Activated naive CD4-positive, alpha-beta T cell treated with anti-CD3 and anti-CD28 coated beads, Interleukin-2, amount 50 U/mL, for 72 hours (primary cell): ENCODE data around the gene ZNF275. TPM values are rescaled to one million over a fixed set of nuclear protein-coding genes. Genes with fewer than 3 reads are reported as not detected.
"Not testable (repeated sequence)": the region's sequence is repeated elsewhere in the genome, so short reads cannot be mapped to it uniquely, and the experiment has no call there.

ENCODE experiments used
- ATAC-seq, 2 donors: fragments of 150-1000 bp; cut with Tn5 transposase; 2 replicates each; pipeline ENCODE4 v1.10.0; 2021; ENCODE audit warnings: mild to moderate bottlenecking in 2 of 2, moderate library complexity in 2 of 2
- DNase-seq, 2 donors: peaks; one replicate each; pipeline ENCODE4 v3.0.0; 2021 to 2022; ENCODE audit warnings: low spot score in 2 of 2
- H3K27ac Mint-ChIP-seq, 2 donors: one replicate each; pipeline ENCODE4 v1.8.0; 2022; ENCODE audit warnings: mild to moderate bottlenecking in 2 of 2, mixed read lengths in 2 of 2
- H3K36me3 Mint-ChIP-seq, 2 donors: one replicate each; pipeline ENCODE4 v1.8.0; 2022; ENCODE audit warnings: mixed read lengths in 2 of 2
- H3K9me3 Mint-ChIP-seq, 2 donors: one replicate each; pipeline ENCODE4 v1.8.0; 2022; ENCODE audit warnings: mixed read lengths in 2 of 2
- total RNA-seq, 2 donors: library from RNA; stranded (reverse); gene quantifications; one replicate each; pipeline ENCODE4 v1.2.3, GENCODE V29; 2022

Gene ZNF275, protein sequence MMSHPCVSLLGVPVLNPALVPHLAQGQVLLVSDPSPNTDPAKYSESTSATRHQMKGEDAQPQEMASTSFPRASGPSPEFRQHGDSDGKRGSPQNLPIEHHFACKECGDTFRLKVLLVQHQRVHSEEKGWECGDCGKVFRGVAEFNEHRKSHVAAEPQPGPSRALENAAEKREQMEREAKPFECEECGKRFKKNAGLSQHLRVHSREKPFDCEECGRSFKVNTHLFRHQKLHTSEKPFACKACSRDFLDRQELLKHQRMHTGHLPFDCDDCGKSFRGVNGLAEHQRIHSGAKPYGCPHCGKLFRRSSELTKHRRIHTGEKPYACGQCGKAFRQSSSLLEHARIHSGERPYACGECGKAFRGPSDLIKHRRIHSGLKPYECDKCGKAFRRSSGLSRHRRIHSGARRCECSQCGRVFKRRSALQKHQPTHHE
- total RNA-seq, result 10 to 100 TPM in 1 of 2 donors, 1 to 10 TPM in 1; 8.8 to 24.1 TPM

DNA sequence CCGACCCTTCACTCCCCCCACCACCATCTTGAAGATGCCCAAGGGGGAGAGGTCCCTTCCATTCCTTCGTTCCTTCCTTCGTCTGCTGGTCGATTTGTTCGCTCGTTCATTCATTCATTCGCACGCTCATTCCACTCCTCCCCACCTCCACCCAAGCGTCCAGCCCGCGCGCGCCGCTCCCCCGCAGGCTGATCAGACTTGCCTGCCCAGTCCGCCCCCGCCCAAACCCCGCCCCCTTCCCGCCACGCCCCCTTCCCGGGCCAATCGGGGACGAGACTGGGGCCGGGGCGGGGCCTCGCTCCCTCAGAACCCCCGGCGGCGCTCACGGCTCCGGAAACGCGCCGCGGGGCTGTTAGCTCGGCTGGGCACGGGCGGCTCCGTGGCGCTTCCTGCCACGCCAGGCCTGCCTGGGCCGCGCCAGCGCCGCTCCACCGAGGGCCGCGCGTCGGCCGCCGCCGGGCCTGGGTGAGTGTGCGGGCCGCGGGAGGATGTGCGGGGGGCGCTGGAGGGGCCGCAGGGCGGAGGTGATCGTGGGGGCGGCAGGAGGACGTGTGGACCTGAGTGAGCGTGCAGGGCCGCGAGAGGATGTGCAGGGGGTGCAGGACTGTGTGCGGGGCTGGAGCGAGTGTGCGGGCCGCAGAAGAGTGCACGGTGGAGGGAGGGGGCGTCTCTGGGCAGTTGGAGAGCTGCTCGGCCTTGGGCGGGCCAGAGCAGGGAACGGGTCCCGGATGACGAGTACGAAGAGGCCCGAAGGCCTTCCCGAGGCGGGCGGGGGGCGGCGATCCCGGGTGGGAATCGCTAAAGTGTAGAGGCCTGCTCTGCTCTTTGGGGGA lies at the start of gene ZNF275:
ZNF275 (plus strand) TSS at position 333 of the 833 bp plus-strand sequence. CDS start 2,527 bp downstream, outside the sequence.
- H3K36me3 Mint-ChIP-seq, result peaks cover 11 to 32% of the 10 kb centered on the region in 2 donors
- DNase-seq (peak; percentile 81 to 86), ATAC-seq (peak; percentile 90 to 98)
- peak within 1 kb of the TSS; percentile 72 to 84 for H3K27ac Mint-ChIP-seq
- H3K9me3 Mint-ChIP-seq, result peaks cover 0 to 3% of the 10 kb centered on the region in 2 donors

DNA sequence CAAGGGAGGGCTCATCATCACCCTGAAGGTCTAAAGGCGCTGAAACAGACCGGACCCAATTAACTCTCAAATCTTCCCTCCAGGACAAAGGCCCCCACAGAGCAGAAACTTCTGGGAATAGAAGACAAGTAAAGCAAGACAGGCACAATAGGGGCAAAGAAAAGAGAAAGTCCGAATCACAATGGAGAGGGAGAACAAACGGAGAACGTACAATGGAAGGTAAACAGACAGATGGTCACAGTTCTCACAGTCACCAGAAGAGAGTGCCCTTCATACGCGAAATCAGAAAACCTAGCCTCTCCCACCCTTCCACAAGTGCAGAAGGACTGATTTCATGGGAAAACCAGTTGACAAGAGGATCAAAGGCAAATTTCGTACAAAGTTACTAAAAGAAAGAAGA lies 48.3 kb upstream of the ZNF275 start:
- H3K9me3 Mint-ChIP-seq, H3K27ac Mint-ChIP-seq, DNase-seq, H3K36me3 Mint-ChIP-seq, ATAC-seq: not testable (repeated sequence)

- H3K36me3 Mint-ChIP-seq, ATAC-seq, DNase-seq, H3K27ac Mint-ChIP-seq, H3K9me3 Mint-ChIP-seq: not testable (repeated sequence)
Observed at GRCh38 chrX:153288807-153289206, 45.1 kb upstream of the ZNF275 start.

DNA sequence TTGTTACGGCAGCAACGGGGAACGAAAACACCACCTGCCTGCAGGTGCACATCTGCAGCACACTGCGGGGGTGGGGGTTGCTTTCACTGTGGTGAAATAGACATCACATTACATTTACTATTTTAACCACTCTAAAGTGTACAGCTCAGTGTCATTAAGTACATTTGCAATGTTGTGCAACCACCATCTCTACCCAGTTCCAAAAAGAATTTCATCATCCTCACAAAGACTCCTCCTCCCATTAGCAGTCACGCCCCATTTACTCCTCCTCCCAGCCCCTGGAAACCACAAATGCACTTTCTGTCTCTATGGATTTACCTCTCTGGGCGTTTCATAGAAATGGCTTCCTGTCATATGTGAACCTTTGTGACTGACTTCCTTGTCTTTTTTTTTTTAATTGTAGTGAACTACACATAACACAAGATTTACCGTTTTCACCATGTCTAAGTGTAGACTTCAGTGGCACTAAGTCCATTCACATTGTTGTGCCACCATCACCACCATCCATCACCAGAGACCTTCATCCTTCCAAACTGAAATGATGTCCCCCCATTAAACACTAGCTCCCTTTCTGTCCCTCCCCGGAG lies 40.4 kb upstream of the ZNF275 start:
- DNase-seq, H3K36me3 Mint-ChIP-seq, H3K9me3 Mint-ChIP-seq, H3K27ac Mint-ChIP-seq: not testable (repeated sequence)
- peak; percentile 36 to 48 for ATAC-seq

GRCh38 chrX:153297376-153297775 lies 36.6 kb upstream of the ZNF275 start:
- no peaks in the 10 kb centered on the region for H3K36me3 Mint-ChIP-seq

DNA sequence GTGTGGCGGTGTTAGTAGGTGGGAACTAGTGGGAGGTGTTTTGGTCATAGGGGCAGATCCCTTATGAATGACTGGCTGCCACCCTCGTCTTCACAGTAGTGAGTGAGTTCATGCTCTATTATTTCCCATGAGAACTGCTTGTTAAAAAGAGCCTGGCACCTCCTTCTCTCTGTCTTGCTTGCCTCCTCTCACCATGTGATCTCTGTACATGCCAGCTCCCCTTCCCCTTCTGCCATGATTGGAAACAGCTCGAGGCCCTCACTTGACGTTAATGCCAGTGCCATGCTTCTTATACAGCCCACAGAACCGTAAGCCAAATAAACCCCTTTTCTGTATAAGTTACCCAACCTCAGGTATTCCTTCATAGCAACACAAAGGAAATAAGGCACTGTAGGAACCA lies 34.1 kb upstream of the ZNF275 start:
- Mint-ChIP-seq H3K36me3 (no peaks in the 10 kb centered on the region), H3K27ac (no peak overlapping the region), H3K9me3 (no peaks in the 10 kb centered on the region)
- DNase-seq (no peak), ATAC-seq (no peak)

More at GRCh38 chrX:153297376-153297775, 36.6 kb upstream of the ZNF275 start:
- DNase-seq (no peak), ATAC-seq (no peak)
- Mint-ChIP-seq H3K9me3 (peaks cover 0 to 4% of the 10 kb centered on the region in 2 donors), H3K27ac (no peak overlapping the region)

DNA sequence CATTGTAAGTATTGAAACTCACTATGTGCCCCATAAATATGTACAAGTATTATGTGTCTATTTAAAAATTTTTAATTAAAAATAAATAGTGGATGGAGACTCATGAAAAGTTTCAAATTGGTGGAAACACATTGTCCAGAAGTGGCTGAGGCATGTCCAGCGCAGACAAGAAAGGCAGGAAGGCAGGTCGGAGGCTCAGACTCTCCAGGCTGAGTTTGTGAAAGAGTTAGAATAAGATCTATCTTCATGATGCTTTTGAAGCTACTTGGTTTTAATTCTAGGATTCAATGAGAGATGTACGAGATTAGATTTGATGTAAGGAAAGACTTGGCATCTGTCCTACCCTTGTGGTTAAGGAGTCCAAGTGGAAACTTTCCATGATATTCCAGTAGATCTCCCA lies 32.2 kb upstream of the ZNF275 start:
- DNase-seq, result no peak
- ATAC-seq, result no peak

GRCh38 chrX:153302796-153303195 lies 31.2 kb upstream of the ZNF275 start:
- Mint-ChIP-seq H3K9me3 (no peaks in the 10 kb centered on the region), H3K36me3 (no peaks in the 10 kb centered on the region), H3K27ac (no peak overlapping the region)
- DNase-seq, result no peak
- ATAC-seq, result no peak

More for the DNA sequence above, 32.2 kb upstream of the ZNF275 start:
- H3K27ac Mint-ChIP-seq, result no peak overlapping the region
- no peaks in the 10 kb centered on the region for H3K36me3 Mint-ChIP-seq
- no peaks in the 10 kb centered on the region for H3K9me3 Mint-ChIP-seq

DNA sequence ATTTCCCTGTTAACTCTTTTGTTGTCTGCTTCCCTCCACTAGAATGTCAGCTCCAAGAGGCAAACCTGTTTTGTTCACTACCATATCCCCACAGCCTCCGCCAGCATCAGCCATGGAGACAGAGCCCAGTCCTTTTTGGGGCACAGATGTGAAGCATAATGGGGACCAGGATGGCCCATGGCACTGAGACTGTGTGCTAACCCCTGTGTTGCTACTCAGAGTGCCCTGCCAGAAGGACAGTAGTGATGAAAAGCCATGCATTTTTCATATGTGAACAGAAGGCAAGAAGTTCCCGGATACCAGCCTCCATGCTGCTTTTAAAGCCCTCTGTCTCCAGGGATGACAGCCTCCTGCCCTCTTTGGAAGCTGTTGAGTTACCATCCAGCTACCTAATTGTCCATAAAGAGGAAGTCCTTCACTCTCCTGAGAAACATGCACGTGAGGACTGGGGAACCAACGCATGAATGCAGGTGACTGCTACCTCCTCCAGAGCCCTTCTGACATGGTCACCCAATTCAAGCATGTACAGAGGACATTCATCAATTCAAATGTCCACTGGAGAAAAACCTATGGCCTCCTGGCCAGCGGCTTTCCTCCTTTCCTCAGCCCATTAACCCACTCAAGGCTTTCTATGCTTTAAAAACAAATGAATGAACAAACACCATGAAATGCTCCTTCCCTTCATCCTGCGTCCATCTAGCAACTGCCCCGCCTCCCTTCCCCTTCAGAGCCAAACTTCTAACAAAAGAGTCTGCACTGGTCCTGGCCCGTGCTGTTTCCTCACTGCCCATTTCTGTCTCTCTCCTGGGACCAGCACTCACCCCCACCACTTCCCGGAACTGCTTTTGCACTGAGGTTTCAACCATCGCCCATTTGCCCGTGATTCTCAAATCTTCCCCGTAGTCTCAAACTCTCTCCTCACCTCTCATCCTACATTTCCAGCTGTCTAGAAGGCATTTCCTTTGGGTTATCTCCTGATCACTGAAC lies 30.4 kb upstream of the ZNF275 start:
- Mint-ChIP-seq H3K36me3 (no peaks in the 10 kb centered on the region), H3K9me3 (no peaks in the 10 kb centered on the region), H3K27ac (no peak overlapping the region)
- DNase-seq (no peak), ATAC-seq (no peak)

- no peaks in the 10 kb centered on the region for H3K9me3 Mint-ChIP-seq
- ATAC-seq, result no peak
- no peak for DNase-seq
- H3K36me3 Mint-ChIP-seq, result no peaks in the 10 kb centered on the region
- no peak overlapping the region for H3K27ac Mint-ChIP-seq
Observed at GRCh38 chrX:153304988-153305736, 28.8 kb upstream of the ZNF275 start.

DNA sequence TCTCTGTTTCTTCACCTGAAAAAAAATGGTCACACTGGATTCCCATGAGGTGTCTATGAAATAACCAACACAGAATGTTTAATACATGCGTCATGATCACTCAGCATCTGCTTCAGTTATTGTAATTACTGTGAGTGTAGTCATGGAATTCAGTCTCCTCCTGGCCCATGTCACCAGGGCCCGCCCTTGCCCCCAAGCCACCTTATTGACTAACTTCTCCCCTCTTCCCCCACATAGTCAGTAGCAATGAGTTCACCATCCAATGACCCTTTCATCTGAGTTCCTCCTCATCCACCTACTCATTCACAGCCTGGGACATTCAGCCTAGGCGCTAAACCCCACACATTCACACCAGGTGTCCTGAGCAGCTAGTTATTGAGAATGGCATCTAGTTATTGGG lies 28.0 kb upstream of the ZNF275 start:
- H3K36me3 Mint-ChIP-seq, result no peaks in the 10 kb centered on the region
- DNase-seq, result no peak
- no peak for ATAC-seq
- no peaks in the 10 kb centered on the region for H3K9me3 Mint-ChIP-seq
- H3K27ac Mint-ChIP-seq, result no peak overlapping the region

DNA sequence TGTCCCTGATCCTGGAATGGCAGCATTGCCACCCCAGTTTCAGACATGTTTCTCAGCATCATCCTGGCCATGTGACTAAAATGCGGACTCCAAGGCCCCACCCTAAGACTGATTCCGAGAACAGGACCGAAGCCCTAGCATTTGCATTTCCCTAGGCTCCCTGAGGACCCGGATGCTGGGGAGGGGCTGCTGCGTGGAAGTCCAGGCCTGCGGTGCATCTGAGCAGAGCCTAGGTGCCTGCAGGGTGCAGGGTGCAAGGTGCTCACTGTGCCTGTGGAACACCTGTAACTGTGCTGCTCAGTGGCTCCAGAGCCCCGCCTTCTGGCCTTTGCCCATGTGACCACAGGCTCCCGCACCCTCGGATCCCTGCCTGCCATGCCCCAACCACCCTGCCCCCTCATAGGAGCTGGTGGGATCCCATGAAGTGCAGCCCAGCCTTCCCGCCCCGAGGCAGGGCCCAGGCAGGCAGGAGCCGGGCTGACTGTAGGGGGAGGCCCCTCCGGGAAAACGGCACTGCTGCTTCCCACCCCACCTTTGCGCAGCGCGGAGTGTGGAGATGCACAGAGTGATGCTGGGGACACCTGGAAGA lies 27.3 kb upstream of the ZNF275 start:
- H3K36me3 Mint-ChIP-seq, result no peaks in the 10 kb centered on the region
- ATAC-seq, result no peak

DNA sequence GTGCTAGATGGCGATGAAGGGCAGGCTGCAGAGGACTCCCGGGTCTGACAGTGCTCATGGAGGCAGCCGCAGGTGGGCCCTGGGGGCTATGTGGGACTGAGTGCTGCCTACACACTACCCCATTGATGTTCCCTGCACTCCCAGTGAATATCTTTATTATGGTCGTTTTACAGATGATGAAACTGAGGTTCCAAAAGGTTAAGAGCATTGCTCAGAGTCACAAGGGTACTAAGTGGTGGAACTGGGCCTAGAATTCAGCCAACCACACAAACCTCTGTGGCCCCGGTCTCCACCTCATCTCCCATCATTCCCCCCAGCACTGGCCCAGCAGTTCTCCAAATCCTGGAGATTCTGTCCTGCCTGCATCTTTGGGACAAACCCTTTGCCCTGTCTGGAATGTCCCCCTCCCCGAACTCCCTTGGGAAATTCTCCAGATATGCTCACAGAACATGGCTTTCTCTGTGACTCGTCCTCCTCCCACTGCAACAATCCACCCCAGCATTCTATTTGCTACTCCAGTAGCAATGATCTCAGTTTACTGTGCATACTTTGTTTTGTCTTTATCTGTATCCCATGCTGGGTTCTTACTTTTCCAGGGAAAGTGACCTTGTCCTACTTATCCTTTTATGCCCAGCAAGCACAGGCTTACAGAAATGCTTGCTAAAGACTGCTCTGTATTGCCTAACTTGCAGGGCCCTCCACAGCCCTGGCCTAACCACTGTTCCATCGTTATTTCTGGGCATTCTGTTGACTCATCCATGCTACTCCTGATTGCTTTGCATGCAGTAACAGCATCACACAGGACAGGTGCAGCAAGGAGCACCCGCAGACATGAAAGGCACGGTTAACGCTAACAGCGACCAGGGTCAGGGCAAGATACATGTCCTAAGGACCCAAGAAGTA lies 26.4 kb upstream of the ZNF275 start:
- ATAC-seq (no peak), DNase-seq (no peak)
- Mint-ChIP-seq H3K27ac (no peak overlapping the region), H3K36me3 (no peaks in the 10 kb centered on the region), H3K9me3 (no peaks in the 10 kb centered on the region)

More for the DNA sequence above, 27.3 kb upstream of the ZNF275 start:
- DNase-seq, result no peak
- Mint-ChIP-seq H3K27ac (no peak overlapping the region), H3K9me3 (no peaks in the 10 kb centered on the region)

DNA sequence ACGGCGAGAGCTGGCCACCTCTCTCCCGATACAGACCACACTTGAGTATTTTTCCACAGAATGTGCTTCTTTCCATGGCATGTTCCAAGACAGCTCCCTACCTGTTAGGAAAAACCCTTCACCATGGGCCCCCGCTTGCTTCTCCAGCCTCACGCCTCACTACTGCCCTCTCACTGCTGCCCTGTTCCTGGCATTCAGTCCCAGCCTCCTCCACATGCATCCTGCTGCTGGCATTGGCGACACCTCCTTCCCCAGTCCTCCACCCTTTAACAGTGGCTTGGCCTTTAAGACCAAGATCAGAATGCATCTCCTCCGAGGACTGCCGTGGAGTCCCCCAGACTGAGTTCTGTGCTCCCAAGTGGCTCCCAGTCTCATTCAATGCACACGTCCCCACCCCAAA lies 23.1 kb upstream of the ZNF275 start:
- no peak overlapping the region for H3K27ac Mint-ChIP-seq
- DNase-seq (no peak), ATAC-seq (no peak)
- no peaks in the 10 kb centered on the region for H3K9me3 Mint-ChIP-seq
- H3K36me3 Mint-ChIP-seq, result no peaks in the 10 kb centered on the region
